ENCODE data around the gene SYNPO2.
"Not testable (repeated sequence)": the region's sequence is repeated elsewhere in the genome, so short reads cannot be mapped to it uniquely, and the experiment has no call there.

The SYNPO2 gene

GRCh38 chr4:118867311-118868067 lies 21.2 kb upstream of the SYNPO2 start:
- FAIRE-seq (no peak), DNase-seq (ENCODE audit: insufficient read length, low spot score) (no peak)
- no peak for TF ChIP-seq CTCF (IDR thresholded peaks at IDR 0.05; ENCODE audit: insufficient read depth, missing control alignments)

- TF ChIP-seq CTCF (IDR thresholded peaks at IDR 0.05; ENCODE audit: insufficient read depth, missing control alignments) = no peak
- FAIRE-seq (no peak), DNase-seq (ENCODE audit: insufficient read length, low spot score) (no peak)
These were observed 18.8 kb upstream of the SYNPO2 start for GRCh38 chr4:118869808-118870342.

GRCh38 chr4:118872181-118872580 lies 16.5 kb upstream of the SYNPO2 start:
- DNase-seq (ENCODE audit: insufficient read length, low spot score) (no peak), FAIRE-seq (no peak)
- no peak for TF ChIP-seq CTCF (IDR thresholded peaks at IDR 0.05; ENCODE audit: insufficient read depth, missing control alignments)

GRCh38 chr4:118877797-118878196 lies 10.9 kb upstream of the SYNPO2 start:
- FAIRE-seq (no peak), DNase-seq (ENCODE audit: insufficient read length, low spot score) (no peak)
- no peak for TF ChIP-seq CTCF (IDR thresholded peaks at IDR 0.05; ENCODE audit: insufficient read depth, missing control alignments)

- not testable (repeated sequence) for FAIRE-seq
These were observed 10.1 kb upstream of the SYNPO2 start for GRCh38 chr4:118878507-118878906.

GRCh38 chr4:118879409-118879808 lies 9.2 kb upstream of the SYNPO2 start:
- FAIRE-seq = no peak

More at GRCh38 chr4:118878507-118878906, 10.1 kb upstream of the SYNPO2 start:
- DNase-seq (ENCODE audit: insufficient read length, low spot score) = not testable (repeated sequence)

GRCh38 chr4:118881512-118882146 lies 7.0 kb upstream of the SYNPO2 start:
- DNase-seq (ENCODE audit: insufficient read length, low spot score) = no peak
- no peak for TF ChIP-seq CTCF (IDR thresholded peaks at IDR 0.05; ENCODE audit: insufficient read depth, missing control alignments)
- FAIRE-seq = no peak

More at GRCh38 chr4:118879409-118879808, 9.2 kb upstream of the SYNPO2 start:
- no peak for TF ChIP-seq CTCF (IDR thresholded peaks at IDR 0.05; ENCODE audit: insufficient read depth, missing control alignments)
- no peak for DNase-seq (ENCODE audit: insufficient read length, low spot score)

All from D721Med (cell line).